Hepatocyte (in vitro differentiated cells): ENCODE measurements around the gene SP110.

Experiments used
- CTCF ChIP-seq: fragments of 200-600 bp; sonication (generic); IDR thresholded peaks from 2 replicates; pipeline ENCODE4 v1.5.1; 2016; ENCODE audit warnings: antibody characterized with exemption, mild to moderate bottlenecking; ENCODE audit not compliant: poor library complexity
- EZH2 ChIP-seq: fragments of 200-600 bp; sonication (generic); IDR thresholded peaks from 2 replicates; pipeline ENCODE4 v1.6.1; 2016; ENCODE audit warnings: antibody characterized with exemption, mild to moderate bottlenecking, borderline replicate concordance

DNA sequence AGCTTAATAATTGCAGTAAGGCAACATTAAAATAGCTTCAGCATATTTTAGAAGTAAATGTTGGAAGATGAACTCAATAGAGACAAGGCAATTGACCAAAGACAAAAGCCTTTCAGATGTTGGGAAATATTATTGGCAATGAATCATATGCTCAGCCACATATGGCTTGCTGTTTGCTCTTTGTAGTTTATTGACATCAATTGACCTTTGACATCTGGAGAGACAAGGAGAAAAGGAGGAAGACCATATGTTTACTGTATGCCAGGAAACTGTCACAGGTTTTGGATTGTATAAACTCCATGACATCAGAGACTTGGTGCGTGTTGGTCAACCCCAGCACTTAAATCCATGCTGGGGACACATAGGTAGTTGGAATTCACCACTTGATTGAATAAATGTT is 90.4 kb downstream of the SP110 start:
- TF ChIP-seq CTCF: no peak
- no peak for TF ChIP-seq EZH2
